ENCODE measurements around the gene TMEM115. TPM values are rescaled to one million over a fixed set of nuclear protein-coding genes. Genes with fewer than 3 reads are reported as not detected.

TMEM115 gene
- total and polyA plus RNA-seq, 2 of the 13 experiments (the other 11 are each of a cell fraction or from before 2014, with no cell fraction given), result 22.1 to 30.7 TPM

DNA sequence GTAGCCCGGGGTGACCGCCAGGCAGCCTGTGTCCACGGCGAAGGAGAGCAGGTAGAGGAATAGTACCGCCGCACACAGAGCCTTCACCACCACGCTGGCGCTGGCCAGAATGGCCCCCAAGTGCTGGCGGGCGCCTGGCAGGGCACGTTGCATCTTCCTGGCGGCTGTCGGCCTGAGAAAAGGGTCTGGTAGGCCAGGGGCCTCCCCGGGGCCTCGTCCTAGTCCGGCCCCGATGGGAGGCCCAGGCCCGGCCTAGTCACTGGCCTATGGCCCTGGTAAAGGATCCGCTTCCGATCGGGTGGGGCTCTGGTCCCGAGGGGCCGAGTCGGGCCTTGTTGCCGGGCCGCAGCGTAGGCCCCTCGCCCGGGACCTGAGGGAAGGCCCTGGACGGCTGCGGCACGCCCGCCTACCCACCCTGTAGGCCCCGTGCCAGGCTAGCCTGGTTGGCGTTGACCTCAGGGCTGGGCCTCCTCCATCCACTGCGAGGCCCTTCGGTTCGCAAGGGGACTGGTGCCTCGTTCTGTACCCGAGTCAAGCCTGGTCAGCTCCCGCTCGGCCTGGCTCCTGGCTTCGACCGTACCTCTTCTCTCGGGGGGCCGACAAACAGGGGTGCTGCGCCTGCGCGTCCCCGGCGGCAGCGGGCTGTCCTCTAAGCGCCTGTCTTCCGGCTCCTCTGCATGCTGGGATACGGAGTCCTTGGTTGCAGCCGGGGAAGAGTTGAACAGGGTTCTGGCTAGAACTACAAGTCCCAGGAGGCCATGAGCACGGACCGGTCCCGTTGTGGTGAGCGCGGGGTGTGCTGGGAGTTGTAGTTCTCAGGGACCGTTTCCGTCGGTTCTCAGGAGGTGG, at the start of gene TMEM115 (continued):
- TF ChIP-seq ZNF619 (CRISPR knock-in tag; IDR thresholded peaks at IDR 0.05) (peak; percentile 72; the same call in 1 of the 2 replicates), ZNF747 (CRISPR knock-in tag; IDR thresholded peaks at IDR 0.05; ENCODE audit: borderline replicate concordance) (no peak), ISL2 (CRISPR knock-in tag; IDR thresholded peaks at IDR 0.05) (no peak; the same call in 1 of the 2 replicates), ZNF614 (CRISPR knock-in tag; IDR thresholded peaks at IDR 0.05; ENCODE audit: borderline replicate concordance) (peak; percentile 58; the same call in 1 of the 2 replicates), ZNF709 (CRISPR knock-in tag; IDR thresholded peaks at IDR 0.05) (0 out of 2 replicates have a peak, but pooled peaks have one; percentile 7), ZNF430 (CRISPR knock-in tag; IDR thresholded peaks at IDR 0.05) (peak; percentile 89), ATRX (CRISPR knock-in tag; IDR thresholded peaks at IDR 0.05; ENCODE audit: borderline replicate concordance) (no peak), ZNF225 (CRISPR knock-in tag; IDR thresholded peaks at IDR 0.05) (peak; percentile 83; the same call in 1 of the 2 replicates), CENPX (CRISPR knock-in tag; IDR thresholded peaks at IDR 0.05) (no peak), ZNF296 (CRISPR knock-in tag; conservative IDR thresholded peaks at IDR 0.05) (no peak), ZNF446 (CRISPR knock-in tag; IDR thresholded peaks at IDR 0.05) (no peak; the same call in 1 of the 2 replicates), NFRKB (IDR thresholded peaks at IDR 0.05) (no peak), HMG20B (CRISPR knock-in tag; conservative IDR thresholded peaks at IDR 0.05) (no peak), HES4 (CRISPR knock-in tag; IDR thresholded peaks at IDR 0.05; ENCODE audit: borderline replicate concordance) (peak; percentile 69; the same call in 1 of the 2 replicates), NFE2L1 (CRISPR knock-in tag; IDR thresholded peaks at IDR 0.05; ENCODE audit: borderline replicate concordance) (no peak), ATF7-NPFF (CRISPR knock-in tag; IDR thresholded peaks at IDR 0.05; ENCODE audit: low read depth) (peak; percentile 76; the same call in 1 of the 2 replicates), ZBTB8A (CRISPR knock-in tag; IDR thresholded peaks at IDR 0.05; ENCODE audit: borderline replicate concordance, low read depth) (peak; percentile 27; the same call in 1 of the 2 replicates), ZFX (CRISPR knock-in tag; IDR thresholded peaks at IDR 0.05; ENCODE audit: low read depth) (peak; percentile 100), ZFY (CRISPR knock-in tag; IDR thresholded peaks at IDR 0.05) (peak; percentile 100), SP4 (CRISPR knock-in tag; IDR thresholded peaks at IDR 0.05) (peak; percentile 77), RARA (CRISPR knock-in tag; IDR thresholded peaks at IDR 0.05) (peak; percentile 46; the same call in 1 of the 2 replicates), THAP11 (CRISPR knock-in tag; IDR thresholded peaks at IDR 0.05) (peak; percentile 100)
- TF ChIP-seq, protein P1, sequence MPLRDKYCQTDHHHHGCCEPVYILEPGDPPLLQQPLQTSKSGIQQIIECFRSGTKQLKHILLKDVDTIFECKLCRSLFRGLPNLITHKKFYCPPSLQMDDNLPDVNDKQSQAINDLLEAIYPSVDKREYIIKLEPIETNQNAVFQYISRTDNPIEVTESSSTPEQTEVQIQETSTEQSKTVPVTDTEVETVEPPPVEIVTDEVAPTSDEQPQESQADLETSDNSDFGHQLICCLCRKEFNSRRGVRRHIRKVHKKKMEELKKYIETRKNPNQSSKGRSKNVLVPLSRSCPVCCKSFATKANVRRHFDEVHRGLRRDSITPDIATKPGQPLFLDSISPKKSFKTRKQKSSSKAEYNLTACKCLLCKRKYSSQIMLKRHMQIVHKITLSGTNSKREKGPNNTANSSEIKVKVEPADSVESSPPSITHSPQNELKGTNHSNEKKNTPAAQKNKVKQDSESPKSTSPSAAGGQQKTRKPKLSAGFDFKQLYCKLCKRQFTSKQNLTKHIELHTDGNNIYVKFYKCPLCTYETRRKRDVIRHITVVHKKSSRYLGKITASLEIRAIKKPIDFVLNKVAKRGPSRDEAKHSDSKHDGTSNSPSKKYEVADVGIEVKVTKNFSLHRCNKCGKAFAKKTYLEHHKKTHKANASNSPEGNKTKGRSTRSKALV (CRISPR knock-in tag; IDR thresholded peaks at IDR 0.05), result 0 out of 2 replicates have a peak, but pooled peaks have one; percentile 63
- TF ChIP-seq, protein P2, sequence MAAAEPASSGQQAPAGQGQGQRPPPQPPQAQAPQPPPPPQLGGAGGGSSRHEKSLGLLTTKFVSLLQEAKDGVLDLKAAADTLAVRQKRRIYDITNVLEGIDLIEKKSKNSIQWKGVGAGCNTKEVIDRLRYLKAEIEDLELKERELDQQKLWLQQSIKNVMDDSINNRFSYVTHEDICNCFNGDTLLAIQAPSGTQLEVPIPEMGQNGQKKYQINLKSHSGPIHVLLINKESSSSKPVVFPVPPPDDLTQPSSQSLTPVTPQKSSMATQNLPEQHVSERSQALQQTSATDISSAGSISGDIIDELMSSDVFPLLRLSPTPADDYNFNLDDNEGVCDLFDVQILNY (CRISPR knock-in tag; conservative IDR thresholded peaks at IDR 0.05), result 0 out of 2 replicates have a peak, but pooled peaks have one; percentile 49
- TF ChIP-seq, protein P3, sequence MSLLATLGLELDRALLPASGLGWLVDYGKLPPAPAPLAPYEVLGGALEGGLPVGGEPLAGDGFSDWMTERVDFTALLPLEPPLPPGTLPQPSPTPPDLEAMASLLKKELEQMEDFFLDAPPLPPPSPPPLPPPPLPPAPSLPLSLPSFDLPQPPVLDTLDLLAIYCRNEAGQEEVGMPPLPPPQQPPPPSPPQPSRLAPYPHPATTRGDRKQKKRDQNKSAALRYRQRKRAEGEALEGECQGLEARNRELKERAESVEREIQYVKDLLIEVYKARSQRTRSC (CRISPR knock-in tag; IDR thresholded peaks at IDR 0.05; ENCODE audit: low read depth), result no peak
- TF ChIP-seq, protein P4, sequence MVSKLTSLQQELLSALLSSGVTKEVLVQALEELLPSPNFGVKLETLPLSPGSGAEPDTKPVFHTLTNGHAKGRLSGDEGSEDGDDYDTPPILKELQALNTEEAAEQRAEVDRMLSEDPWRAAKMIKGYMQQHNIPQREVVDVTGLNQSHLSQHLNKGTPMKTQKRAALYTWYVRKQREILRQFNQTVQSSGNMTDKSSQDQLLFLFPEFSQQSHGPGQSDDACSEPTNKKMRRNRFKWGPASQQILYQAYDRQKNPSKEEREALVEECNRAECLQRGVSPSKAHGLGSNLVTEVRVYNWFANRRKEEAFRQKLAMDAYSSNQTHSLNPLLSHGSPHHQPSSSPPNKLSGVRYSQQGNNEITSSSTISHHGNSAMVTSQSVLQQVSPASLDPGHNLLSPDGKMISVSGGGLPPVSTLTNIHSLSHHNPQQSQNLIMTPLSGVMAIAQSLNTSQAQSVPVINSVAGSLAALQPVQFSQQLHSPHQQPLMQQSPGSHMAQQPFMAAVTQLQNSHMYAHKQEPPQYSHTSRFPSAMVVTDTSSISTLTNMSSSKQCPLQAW (CRISPR knock-in tag; IDR thresholded peaks at IDR 0.05), result peak; percentile 79

All from HepG2 (cell line).